ENCODE data around the gene VMA21. TPM values are rescaled to one million over a fixed set of nuclear protein-coding genes. Genes with fewer than 3 reads are reported as not detected.

Gene VMA21
- total and polyA plus RNA-seq, 10 donors = 9.2 to 31.3 (median 23.5) TPM

- no peaks in the 10 kb centered on the region for H3K36me3 ChIP-seq
- peaks cover 0 to 20% (median 4%) of the 10 kb centered on the region in 7 donors for H3K27me3 ChIP-seq (replicated peaks in 1 of 7)
- DNase-seq = no peak
- H3K4me3 ChIP-seq = no peak overlapping the region
- H3K9me3 ChIP-seq = no peaks in the 10 kb centered on the region
- intact Hi-C loops (cut with DNase I; ENCODE audit: low total_unique reads) = no loop called here
- H3K27ac ChIP-seq = no peak overlapping the region
- WGBS, 5 donors = 63 to 80% (median 65%) methylated on average over 2 of the region's 2 CpGs
- TF ChIP-seq POLR2AphosphoS5 (IDR thresholded peaks at IDR 0.05) = no peak
- TF ChIP-seq POLR2A (IDR thresholded peaks at IDR 0.05) = no peak
- TF ChIP-seq, protein P1, sequence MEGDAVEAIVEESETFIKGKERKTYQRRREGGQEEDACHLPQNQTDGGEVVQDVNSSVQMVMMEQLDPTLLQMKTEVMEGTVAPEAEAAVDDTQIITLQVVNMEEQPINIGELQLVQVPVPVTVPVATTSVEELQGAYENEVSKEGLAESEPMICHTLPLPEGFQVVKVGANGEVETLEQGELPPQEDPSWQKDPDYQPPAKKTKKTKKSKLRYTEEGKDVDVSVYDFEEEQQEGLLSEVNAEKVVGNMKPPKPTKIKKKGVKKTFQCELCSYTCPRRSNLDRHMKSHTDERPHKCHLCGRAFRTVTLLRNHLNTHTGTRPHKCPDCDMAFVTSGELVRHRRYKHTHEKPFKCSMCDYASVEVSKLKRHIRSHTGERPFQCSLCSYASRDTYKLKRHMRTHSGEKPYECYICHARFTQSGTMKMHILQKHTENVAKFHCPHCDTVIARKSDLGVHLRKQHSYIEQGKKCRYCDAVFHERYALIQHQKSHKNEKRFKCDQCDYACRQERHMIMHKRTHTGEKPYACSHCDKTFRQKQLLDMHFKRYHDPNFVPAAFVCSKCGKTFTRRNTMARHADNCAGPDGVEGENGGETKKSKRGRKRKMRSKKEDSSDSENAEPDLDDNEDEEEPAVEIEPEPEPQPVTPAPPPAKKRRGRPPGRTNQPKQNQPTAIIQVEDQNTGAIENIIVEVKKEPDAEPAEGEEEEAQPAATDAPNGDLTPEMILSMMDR (IDR thresholded peaks at IDR 0.05 in 8 of 11, conservative IDR thresholded peaks at IDR 0.05 in 3 of 11) = no peak
- H3K4me1 ChIP-seq = peaks cover 0 to 6% (median 0%) of the 10 kb centered on the region in 6 donors
Observed at GRCh38 chrX:151363316-151363715, 33.7 kb upstream of the VMA21 start.

DNA sequence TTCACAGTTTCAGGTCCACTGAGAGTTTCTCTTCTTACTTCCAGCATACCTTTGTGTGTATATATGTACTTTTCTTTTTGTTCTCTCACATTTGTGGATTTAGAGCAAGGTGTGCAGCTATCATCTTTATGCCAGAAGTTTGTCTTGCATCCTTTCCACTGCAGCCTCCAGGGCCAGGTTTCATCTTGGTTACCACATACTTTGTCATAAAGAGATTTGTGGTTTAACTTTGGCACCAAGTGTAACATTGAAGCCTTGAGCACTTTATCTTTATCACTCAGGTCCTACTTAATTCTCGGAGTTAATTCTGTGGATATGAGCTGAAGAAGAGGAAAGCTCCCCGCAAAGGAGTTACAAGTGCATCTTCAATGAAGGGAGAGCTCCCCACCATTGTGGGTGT, 31.4 kb upstream of the VMA21 start:
- Histone ChIP-seq H3K36me3 (no peaks in the 10 kb centered on the region), H3K4me1 (no peaks in the 10 kb centered on the region), H3K9me3 (no peaks in the 10 kb centered on the region), H3K4me3 (no peak overlapping the region), H3K27me3 (replicated peaks in 1 of 7) (peaks cover 0 to 8% (median 0%) of the 10 kb centered on the region in 7 donors), H3K27ac (no peak overlapping the region)
- no peak for DNase-seq
- TF ChIP-seq, protein P1 (IDR thresholded peaks at IDR 0.05 in 8 of 11, conservative IDR thresholded peaks at IDR 0.05 in 3 of 11) = no peak
- TF ChIP-seq POLR2A (IDR thresholded peaks at IDR 0.05) = no peak
- TF ChIP-seq POLR2AphosphoS5 (IDR thresholded peaks at IDR 0.05) = no peak
- 70 to 93% (median 86%) methylated on average over 2 of the region's 2 CpGs for whole genome bisulfite sequencing, 5 donors
- intact Hi-C loops (cut with DNase I; ENCODE audit: low total_unique reads) = no loop called here

DNA sequence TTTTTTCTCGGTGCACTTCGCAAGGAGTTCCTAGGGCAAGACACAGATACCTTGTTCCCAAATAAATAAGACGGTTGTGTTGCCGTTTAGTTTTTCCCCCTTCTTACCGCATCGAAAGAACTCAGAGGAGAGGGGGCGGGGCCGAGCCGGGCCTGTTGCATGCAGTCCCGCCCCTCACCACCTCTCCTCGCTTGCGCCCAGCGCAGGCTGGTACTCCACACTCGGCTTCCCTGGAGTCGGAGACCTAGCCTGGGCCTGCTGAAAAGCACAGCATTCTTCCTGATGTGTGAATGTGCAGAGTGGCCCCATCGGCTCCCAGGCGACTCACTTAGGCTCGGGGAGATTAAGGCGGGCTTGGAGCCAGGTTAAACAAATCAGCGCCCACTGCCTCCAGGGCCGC, 26.1 kb upstream of the VMA21 start:
- Histone ChIP-seq H3K9me3 (no peaks in the 10 kb centered on the region), H3K27ac (no peak overlapping the region), H3K27me3 (replicated peaks in 1 of 7) (peaks cover 0 to 19% (median 0%) of the 10 kb centered on the region in 7 donors), H3K4me1 (no peaks in the 10 kb centered on the region), H3K4me3 (no peak overlapping the region), H3K36me3 (no peaks in the 10 kb centered on the region)
- DNase-seq = no peak
- intact Hi-C loops (cut with DNase I; ENCODE audit: low total_unique reads) = no loop called here
- TF ChIP-seq, protein P1 (IDR thresholded peaks at IDR 0.05 in 8 of 11, conservative IDR thresholded peaks at IDR 0.05 in 3 of 11) = no peak
- TF ChIP-seq POLR2A (IDR thresholded peaks at IDR 0.05) (no peak), POLR2AphosphoS5 (IDR thresholded peaks at IDR 0.05) (no peak)
- 19 to 50% (median 20%) methylated on average over 18 to 21 of the region's 21 CpGs for WGBS, 5 donors

DNA sequence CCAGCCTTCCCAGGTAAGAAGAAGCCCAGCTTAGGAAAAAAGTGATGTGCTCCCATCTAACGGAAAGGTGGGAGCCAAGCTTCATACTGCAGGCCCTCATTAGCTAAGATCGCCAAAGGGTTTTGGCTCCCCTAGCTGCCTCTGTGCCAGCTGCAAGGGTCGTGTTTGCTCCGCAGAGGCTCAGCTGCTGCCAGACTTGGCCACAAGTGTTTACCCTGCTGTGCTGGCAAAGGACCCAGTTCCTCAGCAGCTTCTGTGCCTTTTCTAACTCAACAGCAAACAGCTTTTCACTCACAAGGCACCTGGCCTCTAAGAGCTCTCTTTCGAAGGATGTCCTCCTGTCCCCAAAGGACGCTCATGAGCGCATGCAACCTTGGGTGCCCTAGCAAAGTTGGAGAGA, 12.2 kb upstream of the VMA21 start:
- Histone ChIP-seq H3K27me3 (replicated peaks in 1 of 7) (no peaks in the 10 kb centered on the region), H3K27ac (no peak overlapping the region), H3K4me1 (no peaks in the 10 kb centered on the region), H3K9me3 (no peaks in the 10 kb centered on the region), H3K4me3 (no peak overlapping the region), H3K36me3 (no peaks in the 10 kb centered on the region)
- intact Hi-C loops (cut with DNase I; ENCODE audit: low total_unique reads) = no loop called here
- 73 to 83% (median 78%) methylated on average over 7 of the region's 7 CpGs; no CpG with 5 or more reads in 1 of the 5 donors for WGBS, 5 donors
- TF ChIP-seq POLR2AphosphoS5 (IDR thresholded peaks at IDR 0.05) = no peak
- no peak for TF ChIP-seq POLR2A (IDR thresholded peaks at IDR 0.05)
- TF ChIP-seq, protein P1 (IDR thresholded peaks at IDR 0.05 in 8 of 11, conservative IDR thresholded peaks at IDR 0.05 in 3 of 11) = no peak
- DNase-seq = no peak
